Spleen (tissue), 11 donors: ENCODE measurements around the gene GOLGA6L10. TPM values are rescaled to one million over a fixed set of nuclear protein-coding genes. Genes with fewer than 3 reads are reported as not detected.
"Not testable (repeated sequence)": the region's sequence is repeated elsewhere in the genome, so short reads cannot be mapped to it uniquely, and the experiment has no call there.

Experiments used
- DNase-seq: peaks from one replicate; pipeline ENCODE4 v3.0.0-alpha.2; 2020
- H3K27ac ChIP-seq, 8 donors: fragments of 200-600 bp; sonication (generic) in 7 of 8; 1 replicate in 4 of 8; 2 replicates in 4 of 8; pipeline versions ENCODE4 v1.5.0 to v1.8.0; 2016 to 2021; ENCODE audit warnings: inconsistent platforms in 4 of 8, mild to moderate bottlenecking in 4 of 8, moderate library complexity in 1 of 8
- H3K27me3 ChIP-seq, 7 donors: fragments of 200-600 bp; sonication (generic) in 6 of 7; replicated peaks in 1 of 7; 1 replicate in 4 of 7; 2 replicates in 3 of 7; pipeline versions ENCODE4 v1.5.0 to v1.8.0; 2016 to 2021; ENCODE audit warnings: inconsistent platforms in 3 of 7, mild to moderate bottlenecking in 1 of 7
- H3K36me3 ChIP-seq, 6 donors: fragments of 200-600 bp; sonication (generic) in 5 of 6; 1 replicate in 4 of 6; 2 replicates in 2 of 6; pipeline versions ENCODE4 v1.5.0 to v1.8.0; 2016 to 2021; ENCODE audit warnings: inconsistent platforms in 2 of 6
- H3K4me1 ChIP-seq, 6 donors: fragments of 200-600 bp; sonication (generic) in 5 of 6; 1 replicate in 3 of 6; 2 replicates in 3 of 6; pipeline versions ENCODE4 v1.5.0 to v1.8.0; 2016 to 2021; ENCODE audit warnings: inconsistent platforms in 3 of 6
- H3K4me3 ChIP-seq, 8 donors: fragments of 200-600 bp; sonication (generic) in 7 of 8; 1 replicate in 4 of 8; 2 replicates in 4 of 8; pipeline versions ENCODE4 v1.5.0 to v1.8.0; 2016 to 2021; ENCODE audit warnings: inconsistent platforms in 4 of 8, mild to moderate bottlenecking in 4 of 8, moderate library complexity in 2 of 8
- H3K9me3 ChIP-seq, 8 donors: fragments of 200-600 bp; sonication (generic) in 7 of 8; 1 replicate in 4 of 8; 2 replicates in 4 of 8; pipeline versions ENCODE4 v1.5.0 to v1.8.0; 2016 to 2021; ENCODE audit warnings: inconsistent platforms in 4 of 8
- CTCF ChIP-seq, 11 experiments: fragments of 200-600 bp in 7 of 11; fragments of 450-650 bp in 4 of 11; sonication (generic) in 4 of 11; IDR thresholded peaks in 8 of 11; conservative IDR thresholded peaks in 3 of 11; 1 replicate in 7 of 11; 2 replicates in 4 of 11; pipeline versions ENCODE4 v1.4.0 to v1.8.0; 2016 to 2021; ENCODE audit warnings: antibody characterized with exemption in 11 of 11, inconsistent platforms in 4 of 11, mild to moderate bottlenecking in 1 of 11
- WGBS, 5 donors: extraction: QIAGEN DNeasy Blood & Tissue Kit in 3 of 5; methylation state at CpG; one replicate each; pipeline versions ENCODE4 v1.1.5 to v1.1.7; 2013 to 2018; 5-methylcytosine and 5-hydroxymethylcytosine counted together
- intact Hi-C: fragments of 100-400 bp; cut with DNase I; formaldehyde crosslinking; loops from one replicate; pipeline ENCODE4 v1.15.0; 2023; ENCODE audit warnings: low total_unique reads
- polyA plus RNA-seq, 3 donors: library from polyadenylated mRNA; stranded (reverse); fragments of 200-250 nt; gene quantifications; one replicate each; pipeline ENCODE4 v1.2.1, GENCODE V29; 2013
- total RNA-seq, 7 donors: library from RNA; depleted of rRNA in 3 of 7; stranded (reverse); fragments of >200 nt in 3 of 7; fragmentation: NEBNext Ultra II Directional in 4 of 7; extraction: Animal tissue kit (Norgen Biotek cat#: 25700) in 4 of 7; gene quantifications; one replicate each; pipeline versions ENCODE4 v1.1.0 to v1.2.1, GENCODE V29; 2016 to 2021
- donor health status: healthy with polysubstance abuse.
- donor health status: DM: no; HTN: no; CAD: no; lungs with moderate emphysema.
- donor health status: DM: no; HTN: no; CAD: no.
- donor health status: Bipolar disorder and iron deficiency.
- donor health status: healthy.
- donor health status: DM: no; HTN: no; CAD: no.
- donor health status: DM: yes; HTN: yes; CAD: no.

Gene GOLGA6L10
- total and polyA plus RNA-seq, 10 donors: 0.85 to 2.3 (median 1.4) TPM

- H3K36me3 ChIP-seq, DNase-seq, intact Hi-C loops, H3K9me3 ChIP-seq, H3K27ac ChIP-seq, H3K27me3 ChIP-seq, H3K4me3 ChIP-seq, H3K4me1 ChIP-seq: not testable (repeated sequence)
- 0 to 20% (median 0%) methylated on average over 1 to 2 of the region's 6 CpGs for WGBS, 5 donors
- peak in 5 of 11 experiments; percentile 13 to 42 (median 30) for TF ChIP-seq CTCF (IDR thresholded peaks at IDR 0.05 in 8 of 11, conservative IDR thresholded peaks at IDR 0.05 in 3 of 11)
These were observed 16.5 kb upstream of the GOLGA6L10 start for GRCh38 chr15:82365692-82366323.

- DNase-seq, H3K27ac ChIP-seq, H3K27me3 ChIP-seq, H3K4me1 ChIP-seq, H3K4me3 ChIP-seq, H3K36me3 ChIP-seq, H3K9me3 ChIP-seq, intact Hi-C loops: not testable (repeated sequence)
- WGBS, 5 donors: 90 to 100% methylated on average over 1 of the region's 3 CpGs; no CpG with 5 or more reads in 3 of the 5 donors
These were observed 15.3 kb upstream of the GOLGA6L10 start for GRCh38 chr15:82364548-82364947.

GRCh38 chr15:82362790-82363189, 13.5 kb upstream of the GOLGA6L10 start:
- H3K4me1 ChIP-seq, H3K27me3 ChIP-seq, intact Hi-C loops, H3K9me3 ChIP-seq, H3K4me3 ChIP-seq, DNase-seq, H3K36me3 ChIP-seq, H3K27ac ChIP-seq: not testable (repeated sequence)
- WGBS, 5 donors: no CpG with 5 or more reads among the region's 3 CpGs

GRCh38 chr15:82360618-82361017, 11.3 kb upstream of the GOLGA6L10 start:
- H3K9me3 ChIP-seq, H3K4me1 ChIP-seq, H3K27me3 ChIP-seq, H3K36me3 ChIP-seq, H3K4me3 ChIP-seq, intact Hi-C loops, DNase-seq, H3K27ac ChIP-seq: not testable (repeated sequence)
- 67 to 100% methylated on average over 1 to 2 of the region's 7 CpGs; no CpG with 5 or more reads in 3 of the 5 donors for WGBS, 5 donors

GRCh38 chr15:82355055-82355454, 5.8 kb upstream of the GOLGA6L10 start:
- H3K9me3 ChIP-seq, H3K4me1 ChIP-seq, H3K36me3 ChIP-seq, H3K27ac ChIP-seq, intact Hi-C loops, DNase-seq, H3K27me3 ChIP-seq: not testable (repeated sequence)
- H3K4me3 ChIP-seq: peak overlapping the region in 2 of 8 donors; percentile 43 to 52
- 1% methylated on average over 13 of the region's 48 CpGs; no CpG with 5 or more reads in 4 of the 5 donors for WGBS, 5 donors

GRCh38 chr15:82354546-82354945, 5.3 kb upstream of the GOLGA6L10 start:
- intact Hi-C loops, DNase-seq, H3K27me3 ChIP-seq, H3K9me3 ChIP-seq, H3K36me3 ChIP-seq, H3K4me1 ChIP-seq: not testable (repeated sequence)
- WGBS, 5 donors: 0 to 7% (median 0%) methylated on average over 2 to 5 of the region's 12 CpGs
- peak overlapping the region in 2 of 8 donors; percentile 41 to 63 for H3K27ac ChIP-seq
- peak overlapping the region in 3 of 8 donors; percentile 28 to 60 (median 43) for H3K4me3 ChIP-seq

GRCh38 chr15:82347645-82348044, 1.6 kb downstream of the GOLGA6L10 start:
- intact Hi-C loops, H3K27ac ChIP-seq, H3K4me1 ChIP-seq, H3K27me3 ChIP-seq, DNase-seq, H3K4me3 ChIP-seq, H3K9me3 ChIP-seq, H3K36me3 ChIP-seq: not testable (repeated sequence)
- WGBS, 5 donors: 26 to 47% (median 37%) methylated on average over 2 to 5 of the region's 5 CpGs

GRCh38 chr15:82345176-82345575, 4.1 kb downstream of the GOLGA6L10 start:
- H3K4me3 ChIP-seq, H3K27me3 ChIP-seq, H3K36me3 ChIP-seq, H3K4me1 ChIP-seq, H3K27ac ChIP-seq, intact Hi-C loops, DNase-seq, H3K9me3 ChIP-seq: not testable (repeated sequence)
- 82 to 93% (median 83%) methylated on average over 1 of the region's 2 CpGs for WGBS, 5 donors

- WGBS, 5 donors: 90 to 98% (median 95%) methylated on average over 4 to 11 of the region's 12 CpGs
- H3K4me3 ChIP-seq, H3K27me3 ChIP-seq, H3K36me3 ChIP-seq, intact Hi-C loops, H3K4me1 ChIP-seq, H3K9me3 ChIP-seq, H3K27ac ChIP-seq, DNase-seq: not testable (repeated sequence)
These were observed 4.9 kb downstream of the GOLGA6L10 start for GRCh38 chr15:82344421-82344820.

- H3K36me3 ChIP-seq, H3K9me3 ChIP-seq, H3K4me3 ChIP-seq, H3K27ac ChIP-seq, DNase-seq, H3K4me1 ChIP-seq, H3K27me3 ChIP-seq, intact Hi-C loops: not testable (repeated sequence)
- 75 to 100% (median 100%) methylated on average over 2 to 3 of the region's 5 CpGs for WGBS, 5 donors
These were observed 5.4 kb downstream of the GOLGA6L10 start for GRCh38 chr15:82343851-82344250.
